ELF-1 (cell line): ENCODE data around the gene C1QTNF9B.

ENCODE experiments used
- DNase-seq: peaks from one replicate; pipeline ENCODE4 v3.0.0-alpha.2; 2016; ENCODE audit warnings: low read depth, low spot score

C1QTNF9B gene

GRCh38 chr13:23859455-23859854, 37.8 kb downstream of the C1QTNF9B start:
- DNase-seq = no peak

GRCh38 chr13:23858546-23858945, 38.8 kb downstream of the C1QTNF9B start:
- DNase-seq = no peak

DNA sequence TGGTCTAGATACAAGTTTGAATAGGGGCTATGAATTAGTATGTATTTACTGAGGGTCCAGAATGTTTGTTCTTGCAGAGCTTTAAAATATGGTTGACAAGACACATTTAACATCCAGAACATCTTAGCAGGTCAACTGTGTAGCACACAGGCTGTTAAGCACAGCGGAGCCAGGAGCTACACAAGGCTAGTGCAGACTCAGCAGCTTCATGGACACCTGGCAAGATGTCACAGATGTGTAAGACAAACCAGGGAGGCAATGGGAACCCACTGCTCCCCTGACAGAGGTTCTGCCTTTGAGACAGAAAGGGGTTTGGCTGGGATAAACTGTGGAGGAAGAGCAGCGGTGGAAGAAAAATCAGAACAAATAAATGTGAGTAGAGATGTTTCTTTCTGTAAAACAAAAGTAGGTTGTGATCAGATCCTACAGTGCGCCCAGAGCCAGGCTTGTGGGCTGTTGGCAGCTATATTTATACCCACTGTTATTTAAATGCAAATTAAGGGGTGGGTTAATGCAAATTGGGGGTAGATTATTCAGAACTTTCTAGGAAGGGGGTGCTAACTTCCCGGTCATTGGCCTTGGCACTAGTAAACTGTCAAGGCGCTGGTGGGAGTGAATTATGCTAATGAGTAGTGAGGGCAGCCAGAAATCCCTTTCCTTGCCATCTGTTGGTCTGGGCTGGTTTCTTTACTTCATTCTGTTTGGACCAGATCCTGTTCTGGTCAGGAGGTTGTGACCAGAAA, 41.1 kb downstream of the C1QTNF9B start:
- no peak for DNase-seq

- DNase-seq = no peak
Measured at GRCh38 chr13:23855360-23855759, 41.9 kb downstream of the C1QTNF9B start.

GRCh38 chr13:23852351-23852750, 45.0 kb downstream of the C1QTNF9B start:
- no peak for DNase-seq

DNA sequence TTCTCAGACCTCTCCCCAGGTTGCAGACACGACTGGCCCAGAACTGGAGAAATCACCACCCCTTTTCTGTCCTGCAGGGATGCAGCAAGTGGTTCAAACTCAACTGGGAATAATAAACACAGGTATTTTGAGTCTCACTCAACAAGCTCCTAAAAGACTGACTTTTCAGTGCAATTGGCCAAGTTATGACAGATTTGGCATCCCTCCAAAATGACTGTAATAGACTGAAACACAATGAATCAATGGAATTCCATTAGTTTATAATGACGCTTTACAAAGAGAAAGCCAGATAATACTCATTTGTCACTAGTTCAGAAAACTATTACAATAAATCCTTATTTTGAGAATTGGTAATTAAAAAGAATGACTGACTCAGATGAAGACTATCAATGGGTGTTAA, 46.2 kb downstream of the C1QTNF9B start:
- DNase-seq = no peak

- no peak for DNase-seq
Measured at GRCh38 chr13:23850134-23850533, 47.2 kb downstream of the C1QTNF9B start.

GRCh38 chr13:23849670-23850069, 47.6 kb downstream of the C1QTNF9B start:
- no peak for DNase-seq

DNA sequence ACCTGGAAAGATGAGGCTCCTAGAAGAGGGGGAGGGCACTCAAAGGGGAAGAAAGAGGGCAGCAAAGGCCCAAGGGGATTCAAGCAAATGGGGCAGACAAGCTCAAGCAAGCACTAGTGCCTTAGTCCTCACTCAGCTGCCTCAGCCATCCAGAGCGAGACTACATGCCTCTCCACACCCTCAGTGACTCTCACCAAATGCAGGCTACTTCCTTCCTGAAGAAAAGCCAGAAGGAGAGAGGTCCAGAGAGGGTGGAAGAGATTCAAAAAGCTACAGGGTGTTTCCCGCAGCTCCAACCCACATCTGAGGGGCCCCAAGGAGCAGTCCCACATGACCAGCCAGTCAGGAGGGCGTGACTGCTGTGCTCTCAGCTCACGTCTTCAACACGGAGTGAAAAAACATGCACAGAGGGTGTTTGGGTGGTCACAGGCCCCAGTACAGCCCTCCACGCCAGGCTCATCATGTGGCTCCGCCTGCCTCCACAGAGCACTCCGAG, 48.6 kb downstream of the C1QTNF9B start:
- no peak for DNase-seq

DNA sequence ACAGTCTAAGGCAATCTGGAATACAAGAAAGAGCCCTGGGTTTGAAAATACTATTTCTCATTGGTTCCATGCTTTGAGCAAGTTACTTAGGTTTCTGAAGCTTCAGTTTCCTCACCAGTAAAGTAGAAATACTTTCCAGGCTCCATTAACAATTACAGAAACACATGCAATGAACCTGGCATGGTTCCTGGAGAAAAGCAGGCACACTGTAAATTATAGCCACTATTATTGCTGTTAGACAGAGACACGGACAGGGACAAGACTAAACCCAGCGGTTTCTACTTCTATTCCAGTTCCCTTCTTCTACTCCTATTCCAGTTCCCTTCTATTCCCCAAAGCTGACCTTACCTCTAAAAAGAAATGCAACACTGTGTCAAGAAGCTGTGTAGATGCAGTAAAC, 49.3 kb downstream of the C1QTNF9B start:
- no peak for DNase-seq

DNA sequence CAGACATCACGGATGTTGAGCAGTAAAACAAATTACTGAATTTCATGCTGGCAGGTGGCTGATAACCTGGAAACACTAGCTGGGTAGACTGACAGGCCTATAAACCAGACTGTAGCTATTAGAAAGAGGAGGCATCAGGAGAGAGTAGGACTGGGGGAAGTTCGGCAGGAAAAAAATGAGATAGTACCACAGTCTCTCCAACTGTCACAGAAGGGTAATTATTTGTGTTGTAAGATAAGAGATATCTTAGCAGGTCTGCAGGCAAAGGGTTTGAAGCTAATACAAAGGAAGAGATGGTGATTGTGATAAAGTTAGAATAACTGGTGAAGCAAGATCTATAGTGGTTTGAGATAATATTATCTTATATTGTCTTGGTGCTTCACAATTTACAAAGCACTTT, 49.8 kb downstream of the C1QTNF9B start:
- no peak for DNase-seq

GRCh38 chr13:23845105-23845725, 52.1 kb downstream of the C1QTNF9B start:
- no peak for DNase-seq

GRCh38 chr13:23844132-23844531, 53.2 kb downstream of the C1QTNF9B start:
- no peak for DNase-seq

DNA sequence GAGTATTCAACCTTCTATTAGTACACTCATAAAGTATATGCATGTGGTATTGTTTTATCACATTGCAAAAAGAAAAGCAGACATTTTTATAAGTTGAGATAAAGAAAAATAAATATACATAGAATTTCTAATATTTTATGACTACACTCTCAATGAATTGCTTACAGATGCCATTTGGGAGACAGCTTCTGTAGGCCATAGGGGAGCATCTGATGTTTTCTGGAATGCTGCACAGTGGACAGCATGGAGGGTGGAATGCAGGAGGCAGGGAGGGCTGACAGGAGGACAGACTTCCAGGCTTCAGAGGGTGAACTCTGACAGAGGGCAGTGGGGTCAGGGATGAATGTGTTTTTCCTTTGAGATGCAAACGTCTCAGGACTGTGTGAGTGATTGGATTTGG, 53.9 kb downstream of the C1QTNF9B start:
- no peak for DNase-seq

DNA sequence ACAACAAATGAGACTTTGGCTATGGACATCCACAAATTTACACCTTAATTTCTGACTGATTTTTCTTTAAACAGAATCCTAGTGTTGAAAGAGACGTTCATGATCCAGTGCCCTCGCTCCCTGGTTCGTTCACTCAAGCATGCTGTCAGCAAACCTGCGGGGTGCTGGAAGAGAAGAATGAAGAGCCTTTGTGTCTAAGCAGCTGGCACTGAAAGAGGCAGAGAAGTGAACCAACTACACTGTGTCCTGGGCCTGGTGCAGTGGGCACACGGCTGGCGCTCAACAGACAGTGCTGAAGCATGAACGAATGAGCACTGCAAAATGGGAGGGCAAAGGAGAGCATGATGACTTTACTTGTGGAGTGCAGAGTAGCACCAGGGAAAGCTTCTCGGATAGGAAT, 54.9 kb downstream of the C1QTNF9B start:
- DNase-seq = no peak
